HG03558 (cell line): ENCODE measurements around the gene ZNF345.

Experiments
- ATAC-seq: cut with Tn5 transposase; IDR thresholded peaks from one replicate; pipeline ENCODE4 v1.9.1; 2021; ENCODE audit warnings: moderate number of reproducible peaks; ENCODE audit not compliant: unreplicated experiment; ENCODE audit errors: extremely low read depth

The ZNF345 gene

DNA sequence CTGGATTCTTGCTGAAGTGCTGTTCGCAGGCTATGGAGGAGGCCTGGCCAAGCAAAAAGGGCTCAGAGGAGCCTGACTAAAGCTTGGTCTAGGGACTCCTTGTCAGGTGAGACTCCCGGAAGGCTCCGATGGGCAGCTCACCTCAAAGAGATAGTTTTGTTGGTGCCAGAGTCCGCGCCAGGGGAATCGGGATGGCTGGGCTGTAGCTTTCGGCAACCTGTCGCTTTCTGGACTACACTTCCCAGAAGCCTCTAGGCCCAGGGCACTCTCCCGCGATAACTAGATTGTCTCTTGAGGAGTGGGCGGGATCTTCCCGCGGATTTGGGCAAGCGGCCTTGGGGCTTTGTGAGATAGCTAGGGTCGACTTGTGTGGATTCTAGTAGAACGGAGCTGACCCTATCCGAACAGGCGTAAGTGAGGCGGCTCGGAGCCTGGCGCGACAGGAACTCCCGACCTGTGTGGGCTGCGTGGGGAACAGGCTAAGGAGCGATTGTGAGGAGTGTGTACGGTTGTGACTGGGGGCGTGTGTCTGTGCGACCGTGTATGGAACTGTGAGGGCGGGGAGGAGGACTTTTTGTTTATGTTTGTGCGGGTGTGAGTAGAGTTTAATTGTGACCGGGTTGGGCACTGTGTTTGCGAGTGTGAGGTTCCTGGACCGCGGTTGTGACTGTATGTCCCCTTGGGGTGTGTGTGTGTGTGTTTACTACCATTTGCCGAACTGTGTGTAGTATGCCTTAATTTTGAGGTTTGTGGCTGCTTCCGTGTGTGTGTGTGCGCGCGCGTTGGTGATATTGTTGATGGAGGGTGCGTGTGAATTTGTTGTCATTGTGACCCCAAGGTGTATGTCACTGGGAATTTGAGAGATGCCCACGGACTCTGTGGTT is at the start of gene ZNF345:
Gene ZNF345 (plus strand): TSS at position 318 of the 884 bp plus-strand sequence. CDS start 25,955 bp downstream, outside the sequence.
- peak; percentile 47 for ATAC-seq

DNA sequence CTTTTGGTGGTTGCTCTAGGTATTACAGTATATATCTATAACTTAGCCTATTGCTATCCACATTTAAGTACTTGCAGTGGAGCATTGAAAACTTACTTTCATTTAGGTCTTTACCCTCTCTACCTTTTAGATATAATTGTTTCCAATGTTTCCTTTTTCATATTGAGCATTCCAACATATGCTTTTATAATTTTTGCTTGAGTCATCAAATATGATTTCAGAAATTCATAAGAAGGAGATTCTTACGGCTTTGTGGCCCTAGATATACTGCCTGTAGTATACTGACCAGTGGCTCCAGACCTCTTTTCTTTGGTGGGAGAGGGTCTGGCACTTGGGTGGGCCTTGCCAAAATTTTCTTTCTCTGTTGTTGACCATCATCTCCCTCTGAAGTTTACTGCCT is 45.3 kb upstream of the ZNF345 start:
- ATAC-seq: no peak

DNA sequence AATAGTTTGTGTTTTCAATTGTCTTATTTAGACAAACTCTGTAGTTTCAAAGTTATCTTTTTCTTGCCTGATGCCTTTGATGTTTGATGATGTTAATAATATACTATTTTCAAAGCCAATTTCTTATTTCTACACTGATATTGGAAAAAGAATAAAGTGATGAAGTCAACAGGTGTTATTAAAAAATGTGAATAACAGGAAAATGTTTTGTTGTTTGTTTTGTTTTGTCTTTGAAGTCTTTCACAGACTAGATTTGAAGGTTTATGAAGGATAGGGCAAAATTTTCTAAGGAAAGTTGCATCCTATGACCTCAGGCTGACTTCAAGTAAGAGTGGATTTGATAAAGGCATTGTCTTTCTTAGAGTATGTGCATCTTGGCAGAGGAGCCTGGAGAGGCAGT is 43.6 kb upstream of the ZNF345 start:
- no peak for ATAC-seq

DNA sequence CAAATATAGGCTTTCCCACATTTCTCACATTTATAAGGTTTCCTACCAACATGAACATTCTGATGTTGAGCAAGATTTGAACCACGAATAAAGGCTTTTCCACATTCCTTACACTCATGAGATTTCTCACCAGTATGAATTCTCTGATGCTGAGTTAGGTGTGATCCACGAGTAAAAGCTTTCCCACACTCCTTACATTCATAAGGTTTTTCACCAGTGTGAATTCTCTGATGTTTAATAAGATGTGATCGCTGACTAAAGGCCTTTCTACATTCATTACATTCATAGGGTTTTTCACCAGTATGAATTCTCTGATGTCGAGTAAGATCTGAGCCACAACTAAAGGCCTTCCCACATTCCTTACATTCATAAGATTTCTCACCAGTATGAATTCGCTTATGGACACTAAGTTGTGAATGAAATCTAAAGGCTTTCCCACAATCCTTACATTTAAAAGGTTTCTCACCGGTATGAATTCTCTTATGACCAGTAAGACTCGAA is 31.5 kb upstream of the ZNF345 start:
- no peak for ATAC-seq

DNA sequence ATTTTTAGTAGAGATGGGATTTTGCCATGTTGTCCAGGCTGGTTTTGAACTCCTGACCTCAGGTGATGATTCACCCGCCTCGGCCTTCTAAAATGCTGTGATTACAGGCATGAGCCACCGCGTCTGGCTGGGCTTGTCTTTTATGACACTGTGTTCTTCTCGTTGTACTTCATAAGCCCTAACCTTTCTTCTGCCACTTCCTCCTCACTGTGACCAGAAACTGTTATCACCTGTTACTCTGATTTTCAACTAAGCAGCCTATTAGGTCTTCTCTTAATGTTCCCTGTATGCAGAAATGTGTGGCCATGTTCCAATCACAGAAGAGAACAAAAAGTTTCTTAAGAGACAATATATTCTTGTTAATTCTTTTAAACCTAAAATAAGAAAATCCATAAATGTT is 28.9 kb upstream of the ZNF345 start:
- no peak for ATAC-seq

DNA sequence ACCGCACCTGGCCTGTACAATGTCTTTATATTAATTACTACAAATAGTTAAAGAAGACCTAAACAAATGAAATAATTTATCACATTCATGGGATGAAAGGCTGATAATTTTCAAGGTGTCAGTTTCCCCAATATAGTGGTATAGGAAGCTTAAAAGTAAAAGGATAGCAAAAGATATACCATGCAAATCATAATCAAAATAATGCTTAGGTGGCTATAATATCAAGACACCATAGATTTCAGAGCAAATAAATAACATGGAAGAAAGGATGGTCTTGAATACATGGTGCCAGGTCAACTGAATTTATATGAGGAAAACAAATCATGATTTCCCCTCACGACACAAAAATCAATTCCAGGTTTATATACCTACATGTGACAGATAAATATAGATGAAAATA is 17.2 kb upstream of the ZNF345 start:
- no peak for ATAC-seq

DNA sequence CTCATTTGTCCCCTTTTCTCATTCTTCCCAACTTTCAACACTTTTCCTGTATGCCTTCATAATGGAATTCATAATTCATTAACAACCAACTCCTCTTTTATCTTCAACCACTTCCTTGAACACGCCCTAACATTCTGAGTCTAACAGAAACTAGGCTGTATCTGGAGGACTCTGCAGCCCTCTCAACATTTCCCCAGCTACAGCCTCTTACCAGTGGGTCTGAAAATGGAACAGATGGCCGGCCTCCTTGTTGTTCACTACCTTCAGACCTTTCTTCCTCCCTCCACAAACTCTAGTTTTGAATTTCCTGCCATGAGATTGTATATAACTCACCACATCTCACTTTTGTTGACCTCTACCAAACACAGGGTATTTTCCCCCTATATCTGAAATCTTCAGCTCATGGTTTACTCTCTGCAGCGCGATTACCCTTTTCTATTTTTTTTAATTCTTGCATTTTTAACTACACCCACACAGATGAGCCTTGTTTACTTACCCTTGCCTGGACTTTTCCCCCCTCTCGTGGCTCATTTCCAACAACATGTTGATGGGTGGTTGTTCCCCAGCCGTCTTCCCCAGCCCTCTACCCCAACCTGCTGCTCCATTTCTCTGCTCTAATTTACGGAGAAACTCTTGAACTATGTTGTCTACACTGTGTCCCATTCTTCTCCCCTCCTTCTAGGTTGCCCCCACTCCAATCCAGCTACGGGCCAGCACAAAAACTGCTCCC is 13.3 kb upstream of the ZNF345 start:
- no peak for ATAC-seq

DNA sequence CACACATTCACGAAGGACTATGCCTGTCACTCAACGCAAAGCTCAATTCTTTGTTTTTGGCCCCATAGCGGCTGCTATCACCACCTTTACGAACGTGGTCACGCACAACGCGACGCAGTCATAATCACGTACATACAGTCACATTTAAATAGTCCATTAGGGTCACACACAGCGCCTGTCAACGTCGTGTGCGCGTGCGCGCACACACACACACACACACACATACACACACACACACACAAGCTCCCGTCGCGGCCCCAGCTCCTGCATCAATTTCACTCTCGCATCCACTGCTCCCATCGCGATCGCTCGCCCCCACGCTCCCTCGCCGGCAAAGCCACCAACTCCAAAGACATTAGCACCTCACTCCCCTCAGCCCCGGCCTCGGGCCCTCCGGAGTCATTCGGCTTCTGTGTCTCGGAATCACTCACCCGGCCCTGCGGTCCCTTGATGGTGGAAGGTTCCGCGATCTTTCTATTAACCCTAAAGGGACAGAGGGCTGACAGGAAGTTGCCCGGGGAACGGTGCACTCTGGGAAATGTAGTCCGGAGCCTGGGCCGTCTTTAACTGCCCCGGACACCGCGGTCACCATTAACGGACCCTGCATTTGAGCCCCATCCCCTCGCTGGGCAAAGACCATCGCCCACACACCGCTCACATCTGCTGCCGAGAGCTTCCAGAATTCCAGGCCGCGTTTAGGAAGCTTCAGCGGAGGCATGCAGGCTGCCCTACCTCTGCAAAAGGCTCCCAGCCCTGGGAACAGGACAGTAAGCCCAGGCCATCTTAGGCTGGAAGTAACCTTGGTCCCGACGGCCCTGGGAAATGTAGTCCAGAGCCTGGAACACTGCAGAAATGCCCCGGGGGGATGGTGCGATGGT is 12.5 kb upstream of the ZNF345 start, which contains the start of gene ZNF790:
Gene ZNF790 (minus strand): TSS at position 482 of the 878 bp plus-strand sequence. CDS start 12,768 bp downstream, outside the sequence.
- ATAC-seq: peak; percentile 81

DNA sequence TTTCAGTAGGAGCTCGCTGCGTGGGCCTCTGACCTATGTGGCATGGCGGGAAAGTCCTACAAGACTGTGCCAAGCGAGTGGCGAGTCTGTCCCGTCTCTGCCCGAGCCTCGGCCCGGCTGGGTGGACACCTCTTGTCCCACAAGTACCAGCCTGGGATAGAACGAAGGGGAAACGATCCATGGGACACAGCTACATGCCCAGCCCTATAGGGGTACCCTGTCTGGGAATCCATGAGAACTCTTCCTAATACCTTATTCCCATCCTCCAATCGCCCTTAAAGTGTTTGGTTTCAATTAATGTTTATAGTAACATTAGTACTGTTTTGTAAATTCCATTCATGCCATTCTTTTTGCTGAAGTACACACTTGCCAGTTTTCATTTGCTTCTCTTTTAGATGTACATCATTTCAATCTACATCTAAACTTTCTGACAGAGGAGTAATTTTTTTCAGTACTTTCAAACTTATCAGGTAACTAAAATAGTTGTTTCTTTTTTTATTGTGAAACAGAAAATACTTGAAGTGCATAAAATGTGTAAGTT is 11.8 kb upstream of the ZNF345 start:
- no peak for ATAC-seq

DNA sequence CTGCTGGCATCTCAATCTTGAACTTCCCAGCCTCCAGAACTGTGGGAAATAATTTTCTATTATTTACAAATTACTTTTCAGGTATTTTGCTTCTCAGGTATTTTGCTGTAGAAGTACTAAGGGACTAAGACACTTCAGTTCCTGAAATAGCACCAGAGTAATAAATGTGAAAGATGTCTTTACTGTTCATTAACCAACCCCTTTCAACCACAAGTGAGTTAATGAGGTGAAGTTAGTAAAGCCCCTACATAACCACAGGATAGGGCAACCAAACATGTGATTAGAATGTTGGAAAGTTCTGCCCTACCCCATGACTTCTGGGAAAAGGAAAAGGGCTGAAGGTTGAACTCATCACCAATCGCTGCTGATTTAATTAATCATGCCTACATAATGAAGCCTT is 2.7 kb upstream of the ZNF345 start:
- no peak for ATAC-seq

DNA sequence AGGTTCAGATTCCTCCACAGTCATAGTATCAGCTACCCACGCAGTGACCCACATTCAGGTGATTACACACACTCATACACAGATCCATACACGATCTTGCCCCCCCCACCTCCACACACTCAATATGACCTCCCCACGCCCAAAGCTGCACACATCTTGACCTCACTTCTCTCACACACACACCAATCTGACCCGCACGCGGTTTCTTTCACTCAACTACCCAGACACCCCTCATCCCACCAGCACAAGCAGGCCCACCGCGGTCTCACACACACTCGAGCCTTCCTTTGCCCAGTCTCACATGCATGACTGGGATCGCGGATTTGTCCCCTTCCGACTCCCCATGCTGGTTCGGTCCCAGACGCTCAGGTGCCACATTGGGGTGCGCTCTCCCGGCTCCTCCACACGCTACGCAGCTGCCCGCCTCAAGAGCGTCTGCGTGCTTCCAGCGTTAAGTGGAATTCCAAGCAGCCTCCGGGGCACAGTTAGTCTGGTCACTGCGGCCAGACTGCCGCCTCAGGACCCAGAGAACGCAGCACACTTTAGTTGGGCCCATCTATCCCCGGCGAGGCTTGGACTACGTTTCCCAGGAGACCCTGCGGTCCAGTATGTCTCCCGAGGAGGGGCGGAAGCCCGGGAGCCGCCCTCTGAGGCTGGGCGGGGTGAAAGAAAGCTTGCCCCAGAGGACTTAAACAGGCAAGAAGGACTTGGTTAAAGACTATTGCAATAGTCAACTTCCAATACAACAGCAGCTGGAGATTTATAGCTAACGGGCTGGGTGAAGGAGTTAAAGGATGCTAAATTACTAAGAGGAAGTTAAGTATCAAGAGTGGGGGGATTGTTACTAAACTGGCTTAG is 746 bp upstream of the ZNF345 start:
- peak; percentile 53 for ATAC-seq

DNA sequence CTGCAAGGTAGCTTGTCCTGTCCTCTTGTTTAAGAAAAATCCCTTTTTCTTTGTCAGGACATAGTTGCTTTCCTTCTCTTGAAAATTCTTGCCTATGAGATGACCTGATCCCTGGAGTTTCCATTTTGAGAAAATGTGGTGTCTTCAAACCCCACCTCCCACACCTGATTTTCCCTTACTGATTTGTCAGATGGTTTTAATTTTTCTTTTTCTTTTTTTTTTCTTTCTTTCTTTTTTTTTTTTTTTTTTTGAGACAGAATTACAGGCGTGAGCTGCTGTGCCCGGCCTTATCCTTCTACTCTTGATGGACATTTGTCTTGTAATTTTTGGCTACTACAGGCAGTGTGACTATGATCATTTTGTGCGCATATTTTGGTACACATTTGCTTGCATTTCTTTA is 1.2 kb downstream of the ZNF345 start:
- no peak for ATAC-seq

DNA sequence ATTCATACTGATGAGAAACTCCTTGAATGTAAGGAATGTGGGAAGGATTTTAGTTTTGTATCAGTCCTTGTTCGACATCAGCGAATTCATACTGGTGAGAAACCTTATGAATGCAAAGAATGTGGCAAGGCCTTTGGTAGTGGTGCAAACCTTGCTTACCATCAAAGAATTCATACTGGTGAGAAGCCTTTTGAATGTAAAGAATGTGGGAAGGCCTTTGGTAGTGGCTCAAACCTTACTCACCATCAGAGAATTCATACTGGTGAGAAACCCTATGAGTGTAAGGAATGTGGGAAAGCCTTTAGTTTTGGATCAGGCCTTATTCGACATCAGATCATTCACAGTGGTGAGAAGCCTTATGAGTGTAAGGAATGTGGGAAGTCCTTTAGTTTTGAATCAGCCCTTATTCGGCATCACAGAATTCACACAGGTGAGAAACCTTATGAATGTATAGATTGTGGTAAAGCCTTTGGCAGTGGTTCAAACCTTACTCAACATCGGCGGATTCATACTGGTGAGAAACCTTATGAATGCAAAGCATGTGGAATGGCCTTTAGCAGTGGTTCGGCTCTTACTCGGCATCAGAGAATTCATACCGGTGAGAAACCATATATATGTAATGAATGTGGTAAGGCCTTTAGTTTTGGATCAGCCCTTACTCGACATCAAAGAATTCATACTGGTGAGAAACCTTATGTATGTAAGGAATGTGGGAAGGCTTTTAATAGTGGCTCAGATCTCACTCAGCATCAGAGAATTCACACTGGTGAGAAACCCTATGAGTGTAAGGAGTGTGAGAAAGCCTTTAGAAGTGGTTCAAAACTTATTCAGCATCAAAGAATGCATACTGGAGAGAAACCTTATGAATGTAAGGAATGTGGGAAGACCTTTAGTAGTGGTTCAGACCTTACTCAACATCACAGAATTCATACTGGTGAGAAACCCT is 26.6 kb downstream of the ZNF345 start:
- no peak for ATAC-seq

DNA sequence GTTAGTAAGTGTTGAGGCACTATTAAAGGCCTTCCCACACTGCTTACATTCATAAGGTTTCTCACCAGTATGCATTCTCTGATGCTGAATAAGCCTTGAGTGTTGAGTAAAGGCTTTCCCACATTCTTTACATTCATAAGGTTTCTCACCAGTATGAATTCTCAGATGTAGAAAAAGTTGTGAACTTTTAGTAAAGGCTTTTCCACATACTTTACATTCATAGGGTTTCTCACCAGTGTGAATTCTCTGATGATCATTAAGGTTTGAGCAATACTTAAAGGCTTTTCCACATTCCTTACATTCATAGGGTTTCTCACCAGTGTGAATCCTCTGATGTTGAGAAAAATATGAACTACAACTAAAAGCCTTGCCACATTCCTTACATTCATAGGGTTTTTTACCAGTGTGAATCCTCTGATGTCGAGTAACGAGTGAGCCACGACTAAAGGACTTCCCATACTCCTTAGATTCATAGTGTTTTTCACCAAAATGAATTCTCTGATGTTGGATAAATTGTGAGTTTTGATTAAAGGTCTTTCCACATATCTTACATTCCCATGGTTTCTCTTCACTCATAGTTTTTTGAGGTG is 41.2 kb downstream of the ZNF345 start:
- no peak for ATAC-seq

DNA sequence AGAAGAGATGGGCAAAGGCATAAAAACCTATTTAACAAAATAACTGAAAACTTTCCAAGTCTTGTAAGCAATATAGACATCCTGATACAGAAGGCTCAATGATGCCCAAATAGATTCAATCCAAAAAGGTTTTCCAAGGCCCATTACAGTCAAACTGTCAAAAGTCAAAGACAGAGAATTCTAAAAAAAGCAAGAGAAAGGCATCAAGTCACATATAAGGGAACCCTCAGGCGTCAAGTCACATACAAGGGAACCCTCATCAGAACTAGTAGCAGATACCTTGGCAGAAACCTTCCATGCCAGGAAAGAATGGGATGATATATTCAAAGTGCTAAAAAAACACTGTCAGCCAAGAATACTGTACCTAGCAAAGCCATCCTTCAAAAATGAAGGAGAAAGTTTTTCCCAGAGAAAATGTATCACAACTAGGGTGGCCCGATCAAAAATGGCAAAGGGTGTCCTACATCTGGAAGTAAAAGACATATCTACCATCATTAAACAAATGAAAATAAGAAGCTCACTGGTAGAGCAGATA is 44.2 kb downstream of the ZNF345 start:
- no peak for ATAC-seq

DNA sequence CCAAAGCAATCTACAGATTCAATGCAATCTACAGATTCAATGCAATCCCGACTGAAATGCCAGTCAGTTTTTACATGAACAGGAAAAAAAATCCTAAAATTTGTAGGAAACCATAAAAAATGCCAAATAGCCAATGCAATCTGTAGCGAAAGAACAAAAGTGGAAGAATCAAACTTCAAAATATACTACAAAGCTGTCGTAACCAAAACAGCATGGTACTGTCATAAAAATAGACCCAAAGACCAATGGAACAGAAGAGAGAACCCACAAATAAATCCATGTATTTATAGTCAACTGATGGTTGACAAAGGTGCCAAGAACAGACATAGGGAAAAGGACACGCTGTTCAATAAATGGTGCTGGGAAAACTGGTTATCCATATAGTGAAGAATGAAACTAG is 47.7 kb downstream of the ZNF345 start:
- no peak for ATAC-seq
